HG03097 (cell line): ENCODE data around the gene SPG7.
"Not testable (repeated sequence)": the region's sequence is repeated elsewhere in the genome, so short reads cannot be mapped to it uniquely, and the experiment has no call there.

ENCODE experiments used
- ATAC-seq: cut with Tn5 transposase; IDR thresholded peaks from one replicate; pipeline ENCODE4 v1.9.1; 2021; ENCODE audit not compliant: unreplicated experiment, low FRiP score

The SPG7 gene

DNA sequence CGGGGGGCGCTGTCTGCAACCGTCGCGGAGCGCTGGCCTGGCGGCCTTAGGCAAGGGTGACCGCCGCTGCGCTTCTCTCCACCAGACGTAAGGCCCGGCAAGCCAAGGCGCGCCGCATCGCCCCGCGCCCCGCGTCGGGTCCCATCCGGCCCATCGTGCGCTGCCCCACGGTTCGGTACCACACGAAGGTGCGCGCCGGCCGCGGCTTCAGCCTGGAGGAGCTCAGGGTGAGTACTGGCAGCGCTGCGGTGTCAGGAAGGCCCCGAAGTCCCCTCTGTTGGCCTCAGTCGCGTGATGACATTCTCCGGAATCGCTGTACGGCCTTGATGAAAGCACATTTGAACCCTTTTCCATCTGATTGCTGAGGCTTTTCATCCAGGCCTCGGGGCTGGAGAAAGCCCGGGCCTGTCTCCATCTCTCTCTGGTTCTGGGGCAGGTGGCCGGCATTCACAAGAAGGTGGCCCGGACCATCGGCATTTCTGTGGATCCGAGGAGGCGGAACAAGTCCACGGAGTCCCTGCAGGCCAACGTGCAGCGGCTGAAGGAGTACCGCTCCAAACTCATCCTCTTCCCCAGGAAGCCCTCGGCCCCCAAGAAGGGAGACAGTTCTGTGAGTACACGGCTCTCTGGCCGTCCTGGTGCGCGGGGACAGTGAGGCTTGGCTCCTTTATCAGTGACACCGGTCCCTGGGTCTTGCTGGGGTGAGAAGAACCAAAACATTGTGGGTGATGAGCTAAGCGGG lies 53.1 kb downstream of the SPG7 start:
- no peak for ATAC-seq

DNA sequence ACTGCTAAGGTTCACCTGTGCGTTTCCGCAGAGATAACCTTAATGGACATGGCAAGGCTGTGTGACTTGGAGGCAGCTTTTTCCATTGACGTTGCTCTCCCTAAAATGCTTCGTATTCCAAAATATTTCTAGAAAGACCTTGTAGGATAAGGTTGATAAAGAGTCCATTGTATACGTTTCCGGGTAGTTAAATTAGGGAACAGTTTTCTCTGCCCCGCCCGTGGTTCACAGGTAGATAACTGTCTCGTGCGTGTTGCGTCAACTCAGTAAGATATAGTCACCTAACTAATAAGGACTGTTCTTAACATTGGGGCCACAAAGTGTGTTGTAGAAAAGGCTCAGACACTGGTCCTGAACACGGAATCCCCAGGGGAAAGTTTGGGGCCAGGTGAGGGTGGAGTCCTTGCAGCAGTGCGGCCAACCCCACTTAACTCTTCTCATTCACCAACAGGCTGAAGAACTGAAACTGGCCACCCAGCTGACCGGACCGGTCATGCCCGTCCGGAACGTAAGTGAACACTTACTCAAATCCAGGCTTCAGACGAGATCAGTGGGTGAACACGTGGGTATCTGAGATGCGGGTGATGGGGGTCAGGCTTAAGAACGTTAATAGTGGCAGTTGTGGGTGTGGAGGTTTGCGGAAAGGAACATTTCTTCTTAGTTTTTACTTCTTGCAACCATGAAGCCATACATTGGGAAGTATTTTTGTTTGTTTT lies 53.8 kb downstream of the SPG7 start:
- ATAC-seq = no peak

GRCh38 chr16:89562939-89563338 lies 54.7 kb downstream of the SPG7 start:
- no peak for ATAC-seq

DNA sequence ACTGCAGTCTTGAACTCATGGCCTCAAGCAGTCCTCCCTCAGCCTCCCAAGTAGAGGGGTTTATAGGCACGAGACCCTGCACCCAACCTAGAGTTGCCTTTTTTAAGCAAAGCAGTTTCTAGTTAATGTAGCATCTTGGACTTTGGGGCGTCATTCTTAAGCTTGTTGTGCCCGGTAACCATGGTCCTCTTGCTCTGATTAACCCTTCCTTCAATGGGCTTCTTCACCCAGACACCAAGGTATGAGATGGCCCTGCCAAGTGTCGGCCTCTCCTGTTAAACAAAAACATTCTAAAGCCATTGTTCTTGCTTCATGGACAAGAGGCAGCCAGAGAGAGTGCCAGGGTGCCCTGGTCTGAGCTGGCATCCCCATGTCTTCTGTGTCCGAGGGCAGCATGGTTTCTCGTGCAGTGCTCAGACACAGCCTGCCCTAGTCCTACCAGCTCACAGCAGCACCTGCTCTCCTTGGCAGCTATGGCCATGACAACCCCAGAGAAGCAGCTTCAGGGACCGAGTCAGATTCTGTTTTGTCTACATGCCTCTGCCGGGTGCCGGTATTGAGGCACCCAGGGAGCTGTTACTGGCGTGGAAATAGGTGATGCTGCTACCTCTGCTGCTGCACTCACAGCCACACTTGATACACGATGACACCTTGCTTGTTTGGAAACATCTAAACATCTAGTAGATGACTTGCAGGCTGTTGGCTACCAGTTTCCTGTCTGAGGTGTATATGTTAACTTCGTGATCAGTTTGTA lies 55.6 kb downstream of the SPG7 start:
- ATAC-seq = no peak

DNA sequence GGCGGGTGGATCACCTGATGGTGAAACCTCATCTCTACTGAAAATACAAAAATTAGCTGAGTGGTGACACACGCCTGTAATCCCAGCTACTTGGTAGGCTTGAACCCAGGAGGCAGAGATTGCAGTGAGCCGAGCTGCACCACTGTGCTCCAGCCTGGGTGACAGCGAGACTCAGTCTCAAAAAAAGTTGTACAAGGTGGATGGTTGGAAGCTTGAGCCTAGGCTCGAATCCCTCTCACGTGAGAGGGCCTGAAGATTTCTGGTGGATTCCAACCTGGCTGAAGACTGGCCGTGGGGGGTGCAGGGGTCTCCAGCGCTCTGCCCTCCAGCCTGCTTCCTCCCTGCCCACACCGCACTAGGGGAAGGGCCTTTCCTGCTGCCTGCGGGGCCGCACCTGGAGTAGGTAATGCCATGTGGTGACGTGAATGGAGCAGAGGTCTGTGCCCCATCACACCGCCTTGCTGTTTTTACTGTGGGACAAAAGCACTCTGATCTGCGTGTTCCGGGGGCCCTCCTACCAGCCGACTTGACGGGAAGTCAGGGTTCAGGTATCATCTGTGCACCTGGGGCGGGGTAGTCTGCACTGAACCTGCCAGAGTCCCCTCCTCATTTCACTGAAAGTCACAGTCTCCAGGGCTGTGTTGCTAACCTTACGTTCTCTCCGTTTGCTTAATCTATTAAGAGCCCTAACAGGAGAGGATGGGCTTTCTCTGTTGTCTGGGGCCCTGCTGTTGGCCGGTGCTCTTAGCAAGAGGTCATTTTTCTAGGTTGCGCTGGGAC lies 56.5 kb downstream of the SPG7 start:
- no peak for ATAC-seq

GRCh38 chr16:89565256-89565505 lies 57.0 kb downstream of the SPG7 start:
- no peak for ATAC-seq

DNA sequence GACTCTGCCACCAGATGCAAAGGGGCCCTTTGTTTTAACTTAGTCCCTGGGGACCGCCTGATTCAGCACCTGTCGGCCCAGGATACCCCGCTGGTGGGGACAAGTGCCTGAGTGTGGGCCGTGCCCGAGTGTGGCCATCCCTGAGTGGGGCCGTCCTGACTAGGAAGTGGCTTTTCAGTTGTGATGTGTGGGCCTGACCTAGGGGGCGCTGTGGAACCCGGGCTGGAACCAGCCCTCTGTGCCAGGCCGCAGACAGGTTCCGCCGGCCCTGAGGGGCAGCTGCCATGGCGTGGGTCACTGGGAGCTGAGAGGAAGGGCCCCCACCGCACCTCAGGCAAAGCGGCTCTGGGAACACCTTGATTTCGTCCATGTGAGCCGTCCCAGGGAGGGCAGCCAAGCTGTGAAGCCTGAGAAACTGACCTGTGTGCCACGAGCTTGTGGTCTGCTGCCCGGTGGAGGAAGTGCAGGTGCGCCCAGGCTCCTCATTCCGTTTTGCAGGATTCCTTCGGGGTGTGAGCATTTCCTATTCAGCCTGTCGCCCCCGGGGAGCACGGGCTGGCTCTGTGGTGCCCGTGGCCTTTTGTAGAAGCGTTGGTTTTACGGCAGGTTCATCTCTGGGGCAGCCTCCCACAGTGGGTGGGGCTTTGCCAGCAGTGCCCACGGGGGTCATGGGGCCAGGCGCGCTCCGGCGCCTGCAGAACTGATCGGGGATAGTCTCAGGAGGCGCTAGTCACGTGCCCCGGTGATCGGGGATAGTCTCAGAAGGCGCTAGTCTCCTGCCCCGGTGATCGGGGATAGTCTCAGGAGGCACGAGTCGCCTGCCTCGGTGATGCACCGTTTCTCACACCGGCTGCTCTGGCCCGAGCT lies 57.5 kb downstream of the SPG7 start:
- no peak for ATAC-seq

GRCh38 chr16:89567656-89568594 lies 59.7 kb downstream of the SPG7 start:
- no peak for ATAC-seq

DNA sequence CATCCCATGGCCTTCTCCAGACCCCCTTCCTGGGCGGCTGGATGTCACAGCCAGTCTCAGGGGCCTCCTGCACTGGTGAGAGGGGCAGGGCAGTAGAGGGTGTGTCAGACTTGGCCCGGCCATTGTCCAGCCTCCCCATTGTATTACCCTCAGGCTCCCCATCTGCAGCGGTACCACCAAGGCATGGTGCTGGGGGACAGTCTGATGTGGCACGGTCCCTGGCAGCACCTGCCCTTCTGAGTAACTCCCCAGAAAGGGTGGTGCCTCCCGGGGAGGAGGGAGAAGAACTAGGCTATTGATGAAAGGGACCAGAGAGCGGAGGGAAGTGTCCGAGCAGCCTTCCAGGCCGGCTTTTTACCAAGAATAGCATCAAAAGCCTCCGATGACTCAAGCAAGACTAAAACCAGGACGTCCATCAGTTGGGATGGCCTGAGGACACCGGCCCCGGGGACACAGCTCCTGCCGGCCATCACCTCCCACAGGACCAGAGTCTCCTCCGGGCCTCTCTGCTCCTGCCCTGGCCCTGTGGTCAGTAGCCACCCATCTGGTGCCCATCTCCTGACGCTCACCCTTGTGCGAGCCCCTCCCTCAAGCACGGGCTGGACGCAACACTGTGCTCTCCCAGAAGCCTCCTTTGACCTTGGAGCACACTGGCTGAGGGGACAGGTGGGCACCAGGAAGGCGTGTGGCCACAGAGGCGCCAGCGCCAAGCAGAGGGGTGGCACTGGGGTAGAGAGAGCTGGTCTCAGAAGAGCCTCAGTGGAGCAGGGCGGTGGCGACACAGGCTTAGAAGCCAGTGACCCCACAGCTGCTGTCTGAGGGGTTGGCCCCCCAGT lies 61.5 kb downstream of the SPG7 start:
- no peak for ATAC-seq

- ATAC-seq = no peak
Measured at GRCh38 chr16:89570342-89570923, 62.2 kb downstream of the SPG7 start.

DNA sequence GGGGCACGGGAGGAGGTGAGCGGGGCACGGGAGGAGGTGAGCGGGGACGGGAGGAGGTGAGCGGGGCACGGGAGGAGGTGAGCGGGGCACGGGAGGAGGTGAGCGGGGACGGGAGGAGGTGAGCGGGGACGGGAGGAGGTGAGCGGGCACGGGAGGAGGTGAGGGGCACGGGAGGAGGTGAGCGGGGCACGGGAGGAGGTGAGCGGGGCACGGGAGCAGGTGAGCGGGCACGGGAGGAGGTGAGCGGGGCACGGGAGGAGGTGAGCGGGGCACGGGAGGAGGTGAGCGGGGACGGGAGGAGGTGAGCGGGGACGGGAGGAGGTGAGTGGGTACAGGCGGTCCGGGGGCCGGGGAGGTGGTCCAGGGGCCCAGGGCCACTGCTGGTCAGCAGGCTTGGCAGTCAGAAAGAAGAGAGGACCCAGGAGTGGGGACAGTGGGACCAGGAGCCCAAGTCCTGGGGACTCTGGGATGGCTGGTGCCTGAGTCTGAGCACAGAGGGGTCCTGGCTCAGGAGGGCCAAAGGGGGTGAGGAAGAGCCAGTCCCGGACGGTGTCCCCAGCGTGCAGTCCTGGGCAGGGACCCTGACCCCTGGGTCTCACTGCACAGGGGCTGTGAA lies 62.9 kb downstream of the SPG7 start:
- not testable (repeated sequence) for ATAC-seq

- no peak for ATAC-seq
Measured at GRCh38 chr16:89571636-89572035, 63.4 kb downstream of the SPG7 start.

DNA sequence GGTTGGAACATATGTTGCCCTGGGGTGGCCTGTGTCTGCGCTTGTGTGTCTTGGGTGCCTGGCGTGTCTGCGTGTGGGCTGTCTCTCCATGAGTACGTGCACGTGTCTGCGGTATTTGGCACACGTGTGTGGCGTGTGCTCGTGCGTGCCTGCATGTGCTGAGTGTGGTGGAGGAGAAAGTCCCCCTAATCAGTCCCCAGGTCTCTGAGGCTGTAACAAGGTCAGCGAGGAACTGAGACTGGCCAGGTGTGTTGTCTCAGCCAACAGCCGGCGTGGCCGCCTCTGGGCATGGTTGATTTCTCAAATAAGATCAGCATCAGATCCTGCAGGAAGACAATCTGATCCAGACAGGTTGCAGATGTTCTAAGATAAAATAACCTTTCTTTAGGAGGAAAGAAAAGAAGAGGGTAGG lies 63.9 kb downstream of the SPG7 start:
- no peak for ATAC-seq

DNA sequence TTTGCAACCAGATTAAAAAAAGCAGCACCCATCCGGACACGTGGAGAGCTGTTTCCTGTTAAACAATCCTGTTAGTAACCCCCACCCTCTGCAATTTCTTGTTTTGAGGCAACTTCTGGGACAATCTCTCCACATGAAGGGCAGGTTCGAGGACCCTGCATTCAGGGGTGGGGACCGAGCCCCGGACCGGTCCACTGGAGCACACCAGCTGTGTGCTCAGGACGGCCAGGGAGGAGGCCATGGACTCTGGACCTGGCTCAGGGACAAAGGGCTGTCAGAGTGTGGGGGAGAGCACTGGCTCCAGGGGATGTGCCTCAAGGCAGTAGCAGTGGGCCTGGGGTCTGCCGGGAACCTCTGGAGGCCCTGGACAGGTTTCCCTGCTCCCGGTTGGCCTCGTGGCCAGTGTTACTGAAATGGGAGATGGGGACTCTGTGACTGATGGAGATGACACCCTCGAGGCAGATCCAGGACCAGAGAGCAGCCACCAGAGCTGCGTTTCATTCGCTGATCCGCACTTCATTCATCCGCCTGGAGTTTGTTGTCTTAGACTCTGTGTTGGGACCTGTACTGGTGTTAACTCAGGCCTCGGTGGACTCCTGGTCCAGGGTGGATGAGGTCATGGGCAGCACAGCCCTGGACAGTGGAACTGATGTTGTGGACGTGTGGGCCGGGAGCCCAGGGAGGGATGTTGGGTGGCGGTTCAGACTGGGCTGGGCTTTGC lies 64.4 kb downstream of the SPG7 start:
- no peak for ATAC-seq

DNA sequence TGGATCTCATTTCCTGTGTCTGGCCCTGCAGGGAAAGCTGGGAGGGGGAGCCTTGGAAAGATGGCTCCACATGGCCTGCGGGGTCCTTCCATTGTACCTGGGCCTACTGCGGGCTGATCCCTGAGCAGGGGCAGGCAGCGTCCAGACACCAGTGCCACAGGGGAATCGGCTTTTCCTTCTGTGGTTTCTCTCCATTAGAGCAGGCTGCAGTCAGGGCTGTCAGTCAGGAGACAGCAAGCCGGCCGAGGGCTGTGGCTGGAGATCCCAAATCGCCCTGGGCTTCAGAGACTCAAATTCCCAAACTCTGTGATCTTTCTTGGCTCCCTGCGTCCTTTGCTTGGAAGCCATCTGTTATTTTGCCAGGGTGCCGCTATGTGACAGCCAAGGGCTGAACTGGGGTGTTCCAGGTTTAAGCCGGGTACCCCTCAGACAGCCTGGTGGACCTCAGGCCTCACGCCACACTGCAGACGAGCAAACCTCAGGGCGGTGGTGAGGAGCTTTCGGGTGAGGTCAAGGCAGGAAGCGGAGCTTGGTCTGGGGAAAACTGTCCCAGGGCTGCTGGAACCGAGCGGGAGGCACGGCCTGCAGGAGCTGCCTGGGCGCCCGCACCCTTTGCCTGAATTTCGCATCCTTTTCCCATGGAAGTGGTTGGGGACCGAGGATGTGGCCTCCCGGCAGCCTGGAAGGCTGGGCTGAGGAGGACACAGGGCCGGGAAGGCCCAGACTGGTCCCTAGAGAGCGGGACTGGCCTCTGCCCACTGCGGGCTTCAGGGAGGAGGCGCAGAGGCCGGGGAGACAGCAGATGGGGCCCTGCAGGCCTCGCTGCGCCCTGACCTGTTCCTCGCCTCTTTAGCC lies 65.8 kb downstream of the SPG7 start:
- peak; percentile 8 for ATAC-seq
